Esophagus muscularis mucosa (tissue), 4 donors: Measurements from ENCODE around the gene NCAN. TPM values are rescaled to one million over a fixed set of nuclear protein-coding genes. Genes with fewer than 3 reads are reported as not detected.

Experiments used
- DNase-seq: peaks from one replicate; pipeline ENCODE4 v3.0.0-alpha.2; 2017; ENCODE audit errors: extremely low spot score
- H3K27ac ChIP-seq, 4 donors: fragments of 200-600 bp; sonication (generic); replicated peaks in 1 of 4; 1 replicate in 3 of 4; 2 replicates in 1 of 4; pipeline ENCODE4 v1.5.1; 2016 to 2019; ENCODE audit warnings: mild to moderate bottlenecking in 1 of 4
- H3K27me3 ChIP-seq, 4 donors: fragments of 200-600 bp; sonication (generic); one replicate each; pipeline versions ENCODE4 v1.5.1 to v1.6.0; 2016 to 2019
- H3K36me3 ChIP-seq, 4 donors: fragments of 200-600 bp; sonication (generic); one replicate each; pipeline ENCODE4 v1.5.1; 2016 to 2019
- H3K4me1 ChIP-seq, 4 donors: fragments of 200-600 bp; sonication (generic); one replicate each; pipeline ENCODE4 v1.5.1; 2016 to 2019
- H3K4me3 ChIP-seq, 4 donors: fragments of 200-600 bp; sonication (generic); 1 replicate in 2 of 4; 2 replicates in 2 of 4; pipeline ENCODE4 v1.5.1; 2016 to 2019; ENCODE audit warnings: mild to moderate bottlenecking in 4 of 4, moderate library complexity in 1 of 4
- H3K9me3 ChIP-seq, 4 donors: fragments of 200-600 bp; sonication (generic); 1 replicate in 3 of 4; 2 replicates in 1 of 4; pipeline ENCODE4 v1.5.1; 2016 to 2019
- CTCF ChIP-seq, 3 experiments: fragments of 200-600 bp in 2 of 3; fragments of 450-650 bp in 1 of 3; sonication (generic) in 2 of 3; IDR thresholded peaks; one replicate each; pipeline ENCODE4 v1.5.1; 2017 to 2019; ENCODE audit warnings: antibody characterized with exemption in 3 of 3, mild to moderate bottlenecking in 2 of 3, moderate library complexity in 1 of 3
- EP300 ChIP-seq: sonication (generic); formaldehyde crosslinking; IDR thresholded peaks from one replicate; pipeline ENCODE4 v1.6.1; 2017; ENCODE audit warnings: antibody characterized with exemption
- POLR2A ChIP-seq: fragments of 450-650 bp; IDR thresholded peaks from one replicate; pipeline ENCODE4 v1.6.1; 2017; ENCODE audit warnings: antibody characterized with exemption, moderate library complexity, mild to moderate bottlenecking, low read depth
- POLR2AphosphoS5 ChIP-seq, 2 donors: sonication (generic); formaldehyde crosslinking; IDR thresholded peaks; one replicate each; pipeline ENCODE4 v1.6.1; 2017; ENCODE audit warnings: antibody characterized with exemption in 2 of 2
- WGBS: methylation state at CpG from one replicate; pipeline ENCODE4 v1.1.5; 2018; 5-methylcytosine and 5-hydroxymethylcytosine counted together
- intact Hi-C: fragments of 100-400 bp; cut with DNase I; formaldehyde crosslinking; loops from one replicate; pipeline ENCODE4 v1.15.1; 2023
- total RNA-seq, 4 donors: library from RNA; depleted of rRNA; stranded (reverse); fragments of >200 nt; gene quantifications; one replicate each; pipeline versions ENCODE4 v1.1.0 to v1.2.1, GENCODE V29; 2016

Gene NCAN
- total RNA-seq, 4 donors from 2014 or later, result 0.17 TPM; not detected in 3

GRCh38 chr19:19261350-19262189 is 49.8 kb downstream of the NCAN start:
- Histone ChIP-seq H3K4me3 (peak overlapping the region; percentile 6 to 36 (median 30)), H3K27ac (no peak overlapping the region), H3K4me1 (peaks cover 8 to 11% (median 11%) of the 10 kb centered on the region in 4 donors), H3K9me3 (no peaks in the 10 kb centered on the region), H3K36me3 (no peaks in the 10 kb centered on the region), H3K27me3 (peaks cover 3 to 76% (median 17%) of the 10 kb centered on the region in 4 donors)
- intact Hi-C loops, result no loop called here
- no peak for DNase-seq
- no peak for TF ChIP-seq POLR2A
- no peak for TF ChIP-seq POLR2AphosphoS5 (IDR thresholded peaks at IDR 0.05)
- TF ChIP-seq EP300, result no peak
- no peak for TF ChIP-seq CTCF (IDR thresholded peaks at IDR 0.05)
- 3% methylated on average over 32 of the region's 52 CpGs for WGBS

GRCh38 chr19:19262190-19263057 is 50.7 kb downstream of the NCAN start:
- no peak overlapping the region for H3K4me3 ChIP-seq
- no peaks in the 10 kb centered on the region for H3K36me3 ChIP-seq
- intact Hi-C loops, result no loop called here
- H3K27ac ChIP-seq, result no peak overlapping the region
- H3K27me3 ChIP-seq, result peaks cover 3 to 67% (median 17%) of the 10 kb centered on the region in 4 donors
- TF ChIP-seq POLR2A (no peak), POLR2AphosphoS5 (IDR thresholded peaks at IDR 0.05) (no peak), EP300 (no peak), CTCF (IDR thresholded peaks at IDR 0.05) (no peak)
- DNase-seq, result no peak
- H3K4me1 ChIP-seq, result peaks cover 8 to 11% (median 11%) of the 10 kb centered on the region in 4 donors
- H3K9me3 ChIP-seq, result no peaks in the 10 kb centered on the region
- WGBS, result 11% methylated on average over 29 of the region's 31 CpGs

GRCh38 chr19:19263886-19264487 is 52.2 kb downstream of the NCAN start:
- no peak for DNase-seq
- intact Hi-C loops, result no loop called here
- H3K4me3 ChIP-seq, result no peak overlapping the region
- H3K4me1 ChIP-seq, result peaks cover 8 to 11% (median 11%) of the 10 kb centered on the region in 4 donors
- no peaks in the 10 kb centered on the region for H3K9me3 ChIP-seq
- TF ChIP-seq POLR2A (no peak), POLR2AphosphoS5 (IDR thresholded peaks at IDR 0.05) (no peak), EP300 (no peak), CTCF (IDR thresholded peaks at IDR 0.05) (no peak)
- peaks cover 3 to 52% (median 15%) of the 10 kb centered on the region in 4 donors for H3K27me3 ChIP-seq
- 85% methylated on average over 7 of the region's 7 CpGs for WGBS
- no peak overlapping the region for H3K27ac ChIP-seq
- H3K36me3 ChIP-seq, result no peaks in the 10 kb centered on the region

- no peaks in the 10 kb centered on the region for H3K4me1 ChIP-seq
- DNase-seq, result no peak
- H3K36me3 ChIP-seq, result no peaks in the 10 kb centered on the region
- intact Hi-C loops, result no loop called here
- no peak overlapping the region for H3K27ac ChIP-seq
- WGBS, result 97% methylated on average over 3 of the region's 3 CpGs
- TF ChIP-seq POLR2A, result no peak
- no peak for TF ChIP-seq POLR2AphosphoS5 (IDR thresholded peaks at IDR 0.05)
- H3K4me3 ChIP-seq, result no peak overlapping the region
- peaks cover 3 to 30% (median 7%) of the 10 kb centered on the region in 4 donors for H3K27me3 ChIP-seq
- H3K9me3 ChIP-seq, result no peaks in the 10 kb centered on the region
These were observed 55.5 kb downstream of the NCAN start for GRCh38 chr19:19267305-19267704.
